ENCODE data around the gene DHX8.

DHX8 gene

GRCh38 chr17:43548689-43549379 is 65.1 kb downstream of the DHX8 start:
- DNase-seq: no peak

GRCh38 chr17:43549496-43549895 is 65.7 kb downstream of the DHX8 start:
- no peak for DNase-seq

DNA sequence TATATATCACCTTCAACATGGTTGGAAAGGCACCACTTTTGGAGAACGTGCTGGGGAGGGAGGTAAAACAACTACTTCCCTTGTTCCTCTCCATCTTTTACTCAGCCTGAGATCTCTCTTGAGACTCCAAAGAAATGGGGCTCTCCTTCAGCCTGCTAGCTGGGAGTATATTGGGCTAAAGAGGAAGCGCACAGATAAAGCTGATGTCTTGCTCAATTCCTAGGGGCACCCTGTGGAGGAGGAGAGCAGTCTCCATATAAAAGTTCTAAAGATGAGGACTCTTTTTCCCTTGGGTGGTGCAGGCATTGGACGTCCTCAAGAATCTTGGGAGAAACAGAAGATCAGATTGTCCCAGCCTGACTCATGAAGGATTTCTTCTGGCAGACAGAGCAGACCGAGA is 67.0 kb downstream of the DHX8 start:
- DNase-seq: no peak

DNA sequence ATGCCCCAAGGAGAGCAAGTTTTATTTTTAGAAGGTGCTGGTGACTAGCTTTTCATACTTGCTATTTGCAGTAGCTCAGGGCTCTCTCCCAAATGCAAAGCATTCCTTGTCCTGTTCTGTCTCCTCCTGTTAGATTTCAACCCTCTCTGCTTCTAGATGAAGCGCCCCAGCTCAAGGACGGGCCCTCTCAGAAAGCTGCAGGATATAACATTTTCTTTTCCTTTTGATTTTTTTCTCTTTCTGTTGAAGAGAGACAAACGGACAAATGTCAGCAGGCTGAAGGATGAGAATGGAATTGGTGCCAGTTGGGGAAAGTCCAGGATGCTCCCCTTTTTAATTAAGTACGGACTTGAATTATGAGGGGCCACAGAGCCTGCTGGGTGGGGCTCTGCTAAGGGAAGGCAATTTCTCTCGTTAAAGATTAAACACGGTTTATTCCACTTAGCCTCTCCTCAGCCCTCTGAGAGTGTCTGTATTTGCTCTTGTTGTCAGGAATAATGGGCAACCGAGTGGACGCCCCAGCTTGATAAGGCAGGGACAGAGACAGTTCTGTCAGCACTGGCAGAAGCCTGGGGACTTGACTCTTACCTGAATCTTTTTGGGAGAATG is 68.6 kb downstream of the DHX8 start:
- DNase-seq: no peak

DNA sequence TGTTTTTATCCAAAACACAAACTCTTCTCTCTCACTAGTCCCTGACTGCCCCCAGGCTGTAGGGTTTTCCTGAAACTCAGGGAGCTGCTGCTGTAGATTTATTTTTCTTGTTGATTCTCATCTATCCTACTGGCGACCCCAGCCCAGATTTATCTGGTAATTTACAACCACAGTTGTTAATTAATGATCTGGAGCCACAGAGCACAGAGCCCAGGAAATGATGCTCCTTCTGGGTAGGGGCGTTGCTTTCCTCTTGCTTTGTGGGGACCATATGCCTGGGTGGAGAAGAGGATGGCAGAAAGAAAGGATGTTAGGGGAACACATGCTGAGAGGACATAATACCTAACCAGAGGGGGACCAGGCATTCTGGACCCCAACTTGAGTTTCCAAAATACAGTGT is 69.8 kb downstream of the DHX8 start:
- DNase-seq: no peak

DNA sequence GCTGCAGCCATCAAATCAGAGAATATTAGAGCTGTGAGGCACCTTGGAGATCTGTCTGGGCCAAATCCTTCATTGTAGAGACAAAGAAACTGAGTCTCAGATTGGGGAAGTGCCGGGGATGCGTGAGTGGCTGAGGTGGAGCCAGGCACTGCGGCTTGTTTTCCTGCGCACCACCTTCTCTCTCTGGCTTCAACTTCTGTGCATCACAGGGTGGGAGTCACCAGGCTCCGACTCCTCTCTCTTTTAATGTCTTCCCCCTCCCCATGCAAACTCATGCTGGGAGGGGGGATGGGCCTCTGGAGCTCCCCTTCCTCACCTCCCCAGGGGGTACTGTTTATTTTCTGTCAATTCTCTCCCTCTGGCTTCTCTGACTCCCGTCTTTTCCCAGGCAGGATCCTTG is 71.1 kb downstream of the DHX8 start:
- DNase-seq: no peak

- no peak for DNase-seq
Observed at GRCh38 chr17:43556292-43556691, 72.5 kb downstream of the DHX8 start.

DNA sequence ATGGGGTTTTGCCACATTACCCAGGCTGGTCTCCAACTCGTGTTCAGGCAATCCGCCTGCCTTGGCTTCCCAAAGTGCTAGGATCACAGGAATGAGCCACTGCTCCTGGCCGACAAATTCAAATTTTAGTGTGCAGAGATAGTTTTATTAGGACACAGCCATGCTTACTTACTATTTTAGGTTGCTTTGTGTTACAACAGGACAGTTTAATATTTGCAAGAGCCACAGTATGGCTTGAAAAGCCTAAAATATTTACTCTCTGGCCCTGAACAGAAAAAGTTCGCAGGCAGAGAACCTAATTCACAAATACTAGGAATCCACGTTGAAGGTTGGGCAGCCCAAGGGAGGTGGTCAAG is 75.0 kb downstream of the DHX8 start:
- no peak for DNase-seq

- DNase-seq: no peak
Observed at GRCh38 chr17:43559161-43559816, 75.5 kb downstream of the DHX8 start.

DNA sequence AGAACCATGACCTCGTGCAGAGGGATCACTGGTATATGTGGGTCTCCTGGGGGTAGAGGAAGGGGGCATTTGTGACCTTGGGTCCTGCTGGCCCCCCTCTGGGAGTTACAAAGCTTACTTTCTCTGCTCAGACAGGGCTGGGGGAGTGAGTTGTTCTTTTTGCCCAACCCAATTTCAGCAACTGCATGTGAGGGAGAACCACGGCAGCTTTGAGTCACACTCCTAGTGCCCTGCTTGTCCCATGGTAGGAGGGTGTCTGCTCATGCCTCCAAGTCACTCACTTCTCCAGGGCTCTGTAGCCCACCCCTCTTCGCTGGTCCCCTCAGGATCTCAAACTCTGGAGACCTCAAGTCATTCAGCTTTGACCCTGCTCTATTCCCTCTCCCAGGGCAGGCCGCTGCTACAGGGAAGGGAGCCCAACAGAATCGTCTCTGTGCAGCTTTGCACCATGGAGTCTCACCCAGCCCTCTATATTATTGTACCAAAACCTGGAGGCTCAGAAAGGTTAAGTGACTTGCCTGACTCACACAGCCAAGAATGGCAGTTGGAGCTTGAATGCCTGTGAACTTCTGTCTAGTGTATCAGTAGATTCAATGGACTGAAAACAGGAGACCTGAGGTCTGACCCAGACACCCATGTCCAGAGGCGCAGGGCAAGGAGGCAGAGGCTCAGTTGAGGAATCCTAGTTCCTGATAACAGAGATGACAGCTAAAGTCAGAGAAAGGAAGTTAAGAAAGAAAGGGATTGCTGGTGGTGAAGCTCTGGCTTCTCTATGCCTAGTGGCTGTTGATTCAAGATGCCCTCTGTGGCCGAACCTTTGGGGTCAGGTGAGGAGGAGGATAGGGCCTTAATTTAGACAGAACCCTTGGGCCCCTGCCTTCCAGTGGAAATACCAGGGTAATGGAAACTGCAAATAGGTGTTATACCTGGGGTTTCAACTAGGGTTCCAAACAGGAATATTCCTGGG is 77.0 kb downstream of the DHX8 start:
- DNase-seq: no peak

DNA sequence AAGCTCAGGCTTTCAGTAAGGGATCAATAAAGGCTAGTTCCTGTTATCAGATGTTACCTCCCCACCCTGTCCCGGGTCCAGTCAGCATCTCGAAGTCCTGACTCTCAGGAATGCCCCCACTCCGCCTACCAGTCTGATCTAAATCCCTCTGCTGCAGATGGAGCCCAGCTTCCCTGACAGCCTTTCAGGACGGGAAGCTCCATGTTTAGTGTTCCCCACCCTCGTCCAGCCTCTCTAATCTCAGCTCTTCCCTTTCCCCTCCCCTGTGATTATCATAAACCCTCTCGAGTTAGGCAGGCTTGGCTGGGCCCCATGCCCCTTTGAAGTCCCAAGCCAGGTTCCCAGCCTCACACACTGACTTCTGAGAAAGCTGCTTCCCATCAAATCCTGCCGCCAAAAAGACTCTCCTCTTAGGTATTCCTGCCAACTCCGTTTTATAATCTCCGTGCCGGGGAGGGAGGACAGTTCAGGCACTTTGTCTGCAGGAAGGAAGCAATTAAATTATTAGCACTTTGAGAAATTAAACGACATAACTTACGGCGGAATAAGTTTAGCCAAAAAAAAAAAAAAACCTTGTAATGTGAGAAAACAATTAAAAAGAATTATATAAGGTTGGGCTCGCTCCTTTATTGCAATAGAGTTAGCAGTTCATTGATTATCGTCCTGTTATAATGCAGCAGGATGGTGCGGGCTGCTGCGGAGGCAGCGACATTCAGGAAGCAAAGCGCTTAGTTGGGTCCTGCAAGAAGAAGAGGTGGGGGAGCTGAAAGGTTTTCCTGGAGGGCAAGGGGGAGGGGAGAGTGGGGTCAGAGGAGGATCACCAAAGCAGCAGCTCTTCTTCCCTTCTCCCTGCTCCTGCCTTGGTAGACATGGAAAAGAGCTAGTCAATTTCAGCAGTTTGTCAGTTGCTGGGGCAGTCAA is 79.2 kb downstream of the DHX8 start:
- no peak for DNase-seq

DNA sequence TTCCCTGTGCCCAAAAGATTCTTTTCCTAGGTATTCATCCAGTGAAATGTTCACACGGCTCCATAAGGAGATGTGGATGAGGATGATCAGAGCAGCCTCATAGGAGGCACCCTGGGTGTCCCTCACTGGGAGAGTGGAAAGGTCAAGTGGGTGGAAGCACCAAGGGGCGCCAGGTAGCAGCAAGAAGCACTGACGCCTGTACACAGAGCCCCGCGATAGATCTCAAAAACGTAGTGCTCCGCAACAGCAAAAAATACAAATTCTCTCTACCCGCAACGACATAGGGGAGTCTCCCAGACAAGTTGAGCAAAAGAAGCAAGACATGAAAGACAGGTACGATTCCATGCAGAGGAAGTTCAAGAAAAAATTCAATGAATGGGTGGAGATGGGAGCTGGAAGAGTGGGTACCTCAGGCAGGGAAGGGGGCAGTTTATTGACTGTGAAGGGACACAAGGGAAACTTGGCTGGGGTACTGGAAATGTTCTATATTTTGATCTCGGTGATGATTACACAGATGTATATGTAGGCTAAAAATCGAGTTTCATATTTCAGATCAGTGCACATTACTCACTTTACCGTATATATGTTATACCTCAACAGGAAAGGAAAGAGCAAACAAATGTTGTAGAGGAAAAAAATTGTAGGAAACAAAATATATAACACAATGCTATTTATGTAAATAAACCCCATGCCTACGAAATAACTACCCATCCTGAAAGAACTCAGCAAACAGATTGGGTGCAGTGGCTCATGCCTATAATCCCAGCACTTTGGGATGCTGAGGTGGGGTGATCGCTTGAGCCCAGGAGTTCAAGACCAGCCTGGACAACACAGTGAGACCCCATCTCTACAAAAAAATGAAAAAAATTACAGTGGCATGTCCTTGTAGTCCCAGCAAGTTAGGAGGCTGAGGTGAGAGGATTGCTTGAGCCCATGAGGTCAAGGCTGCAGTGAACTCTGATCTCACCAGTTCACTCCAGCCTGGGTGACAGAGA is 80.1 kb downstream of the DHX8 start:
- no peak for DNase-seq

DNA sequence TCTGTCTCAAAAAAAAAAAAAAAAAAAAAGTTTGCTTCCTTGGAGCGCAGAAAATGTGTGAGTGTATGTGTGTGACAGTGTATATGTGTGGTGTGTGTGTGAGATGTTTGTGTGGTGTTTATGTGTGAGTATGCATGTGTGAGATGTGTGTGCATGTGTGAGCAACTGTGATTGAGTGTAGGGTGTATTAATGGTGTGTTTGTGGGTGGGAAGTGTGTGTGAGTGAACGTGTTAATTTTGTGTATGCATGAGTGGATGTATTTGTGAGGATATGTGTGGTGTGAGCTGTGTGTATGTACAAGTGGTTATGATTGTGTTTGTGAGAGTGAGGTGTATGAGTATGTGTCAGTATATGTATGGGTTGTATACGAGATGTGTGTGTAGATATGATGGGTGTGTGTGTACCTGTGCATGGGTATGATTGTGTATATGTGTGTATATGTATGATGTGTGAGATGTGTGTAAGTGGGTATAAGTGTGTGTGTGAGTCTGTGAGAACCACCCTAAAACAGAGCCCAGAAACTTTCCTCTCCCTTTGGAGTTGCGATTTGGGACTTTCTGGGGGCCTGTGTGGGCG is 84.8 kb downstream of the DHX8 start:
- DNase-seq: no peak

DNA sequence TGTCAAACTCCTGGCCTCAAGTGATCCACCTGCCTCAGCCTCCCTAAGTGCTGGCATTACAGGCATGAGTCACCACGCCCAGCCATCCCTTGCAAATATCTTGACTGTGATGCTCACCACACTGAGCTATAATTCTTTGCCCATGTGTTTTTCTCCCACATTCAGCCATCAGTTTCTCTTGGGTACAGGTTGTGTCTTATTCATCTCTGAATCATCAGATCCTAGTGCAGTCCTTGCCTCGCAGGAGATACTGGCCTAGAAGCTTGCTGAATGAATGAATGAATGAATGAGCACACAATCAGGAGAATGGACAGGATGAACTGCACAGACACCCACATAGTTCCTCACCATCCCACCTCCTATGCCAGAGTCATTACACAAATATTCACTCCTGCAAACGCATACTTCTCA is 86.7 kb downstream of the DHX8 start:
- no peak for DNase-seq

- DNase-seq: no peak
Observed at GRCh38 chr17:43572368-43572980, 88.7 kb downstream of the DHX8 start.

DNA sequence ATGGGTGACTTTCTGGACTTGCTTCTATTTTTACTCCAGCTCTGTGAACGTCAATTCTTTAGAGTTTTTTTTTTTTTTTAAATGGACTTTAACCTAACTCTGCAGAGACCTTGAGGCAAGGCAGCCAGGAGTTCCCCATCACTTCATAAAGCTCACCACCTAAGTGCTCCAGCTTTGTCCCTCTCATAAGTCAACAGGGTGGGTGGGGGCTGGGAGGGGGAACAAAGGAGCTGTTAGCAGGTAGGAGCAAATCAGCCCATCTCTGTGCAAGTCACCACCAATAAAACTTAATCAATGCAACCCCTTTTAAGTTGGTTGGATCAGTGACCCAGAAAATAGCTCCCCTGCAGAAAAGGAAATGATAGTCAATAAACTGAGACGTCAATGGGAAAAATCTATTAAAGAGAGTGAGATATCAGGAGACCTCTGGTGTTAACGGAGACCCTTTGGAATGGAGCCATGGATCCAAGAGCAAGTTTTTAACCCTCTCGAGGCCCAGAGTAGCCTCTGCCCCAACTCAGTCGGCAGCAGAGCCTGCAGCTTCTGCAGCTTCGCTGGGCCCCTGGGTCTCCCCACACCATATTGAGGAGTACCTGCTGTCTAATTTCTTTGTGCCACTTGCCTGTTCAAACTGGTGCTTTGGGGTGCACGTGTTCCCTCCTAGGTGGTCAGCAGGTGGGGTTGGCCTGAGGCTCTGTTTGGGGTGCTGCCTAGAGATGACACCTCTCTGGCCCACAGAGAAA is 90.0 kb downstream of the DHX8 start:
- DNase-seq: no peak

- DNase-seq: no peak
Observed at GRCh38 chr17:43574348-43574747, 90.6 kb downstream of the DHX8 start.

- DNase-seq: no peak
Observed at GRCh38 chr17:43574896-43575525, 91.2 kb downstream of the DHX8 start.

All from NCI-H1436 (cell line).